HG02981 (cell line): ENCODE data around the gene COX7A1.

Source experiments
- ATAC-seq: cut with Tn5 transposase; IDR thresholded peaks from one replicate; pipeline ENCODE4 v1.9.1; 2021; ENCODE audit warnings: mild to moderate bottlenecking, moderate library complexity; ENCODE audit not compliant: unreplicated experiment

Gene COX7A1

GRCh38 chr19:36113425-36113824, 38.8 kb downstream of the COX7A1 start:
- ATAC-seq = no peak

- ATAC-seq = no peak
Measured at GRCh38 chr19:36112678-36113077, 39.6 kb downstream of the COX7A1 start.

DNA sequence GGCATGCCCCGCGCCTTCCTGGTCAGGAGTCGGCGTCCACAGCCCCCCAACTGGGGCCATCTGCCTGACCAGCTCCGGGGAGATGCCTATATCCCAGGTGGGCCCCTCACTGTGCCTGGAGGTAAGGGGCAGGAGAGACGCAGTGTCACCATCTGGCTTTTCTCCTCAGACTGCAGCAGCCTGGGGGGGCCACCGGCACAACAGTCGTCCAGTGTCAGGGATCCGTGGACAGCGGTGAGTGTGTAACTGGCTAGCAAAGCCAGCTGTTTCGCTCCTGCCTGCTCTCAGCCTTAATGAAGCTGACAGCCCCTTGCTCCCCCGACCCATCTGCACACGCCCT, 41.1 kb downstream of the COX7A1 start:
- no peak for ATAC-seq

DNA sequence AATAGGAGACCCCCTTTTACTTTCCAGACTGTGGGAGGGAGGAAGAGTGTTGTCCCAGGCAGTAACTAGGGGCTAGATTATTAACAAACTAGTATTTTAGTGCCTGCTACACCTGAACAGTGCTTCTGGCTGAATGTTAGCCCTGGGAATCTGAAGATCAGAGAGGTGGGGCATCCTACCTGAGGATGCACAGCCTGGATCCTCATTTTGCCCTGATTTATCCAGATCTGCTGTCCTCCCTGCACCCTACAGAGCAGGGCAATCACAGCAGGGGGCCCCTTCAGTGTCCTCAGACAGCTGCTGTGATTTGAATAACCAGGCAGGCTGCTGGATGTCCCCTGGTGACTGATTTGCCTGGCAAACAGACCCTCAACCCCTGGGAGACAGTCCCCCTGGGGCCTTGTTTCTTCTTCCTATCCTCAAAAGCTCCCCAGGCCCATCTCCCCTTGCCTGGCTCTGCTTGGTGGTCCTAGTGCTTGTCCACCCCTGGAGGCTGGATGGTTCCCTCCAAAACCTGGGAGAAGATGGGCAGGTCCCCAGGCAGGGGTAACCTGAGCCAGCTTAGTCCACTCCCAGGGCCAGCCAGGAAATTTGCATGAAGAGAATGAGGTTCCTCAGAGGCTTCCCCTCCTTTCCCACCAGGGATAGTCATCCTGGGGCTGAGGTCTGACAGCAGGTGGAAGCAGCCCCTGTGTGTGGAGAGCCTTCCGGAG, 41.6 kb downstream of the COX7A1 start, which contains the start of gene OVOL3:
Gene OVOL3, plus strand, starts transcription at position 657 of the 713 bp plus-strand sequence. CDS start 60 bp downstream, outside the sequence.
- ATAC-seq = no peak

- ATAC-seq = no peak
Measured at GRCh38 chr19:36108684-36109083, 43.6 kb downstream of the COX7A1 start.

DNA sequence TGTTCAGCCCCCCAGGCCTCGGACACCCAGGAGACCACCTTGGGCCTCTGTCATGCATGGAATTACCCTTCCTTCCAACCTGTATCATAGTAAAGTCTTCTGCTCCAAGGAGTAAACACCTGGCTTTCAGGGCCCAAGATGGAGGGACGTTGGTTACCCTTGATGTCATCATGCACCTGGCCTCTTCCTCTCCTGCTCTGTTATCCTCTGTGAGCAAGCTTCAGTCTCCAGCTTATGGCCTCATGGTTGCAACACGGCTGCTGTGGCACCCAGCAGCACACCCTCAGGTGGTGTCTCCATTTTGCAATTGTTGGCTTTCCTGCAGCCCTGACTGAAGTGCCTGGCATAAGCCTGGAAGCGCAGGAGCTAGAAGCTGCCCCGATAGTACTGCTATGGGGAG, 45.3 kb downstream of the COX7A1 start:
- no peak for ATAC-seq

- ATAC-seq = no peak
Measured at GRCh38 chr19:36106441-36106840, 45.8 kb downstream of the COX7A1 start.

DNA sequence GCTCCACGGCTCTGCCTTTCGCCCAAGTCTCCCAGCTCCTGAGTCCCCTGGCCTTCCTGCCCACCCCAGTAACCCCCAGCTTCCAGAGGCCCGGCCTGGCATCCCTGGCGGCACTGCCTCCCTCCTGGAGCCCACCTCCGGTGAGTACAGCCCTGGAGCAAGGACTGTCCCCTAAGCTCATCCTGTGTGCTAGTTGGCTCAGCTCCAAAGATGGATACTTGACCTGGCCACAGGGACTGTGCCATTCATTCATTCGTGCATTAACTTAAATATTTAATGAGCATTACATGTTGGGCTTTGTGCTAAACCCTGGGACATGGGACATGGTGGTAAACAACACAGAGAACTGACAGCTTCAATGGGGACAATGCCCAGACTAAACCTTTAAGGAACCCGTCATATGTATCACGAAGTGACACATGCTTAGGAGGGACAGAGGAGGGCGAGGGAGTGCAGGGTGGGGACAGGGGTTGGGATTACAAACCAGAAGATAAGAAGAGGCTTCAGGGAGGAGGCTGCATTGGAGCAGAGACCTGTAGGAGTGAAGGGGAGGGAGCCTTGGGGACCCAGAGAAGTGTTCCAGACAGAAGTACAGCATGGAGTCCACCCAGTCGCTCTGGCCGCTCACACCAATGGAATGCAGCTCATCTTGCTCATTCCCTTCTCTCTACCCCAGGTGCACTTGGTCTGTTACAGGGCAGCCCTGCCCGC, 48.2 kb downstream of the COX7A1 start:
- no peak for ATAC-seq

DNA sequence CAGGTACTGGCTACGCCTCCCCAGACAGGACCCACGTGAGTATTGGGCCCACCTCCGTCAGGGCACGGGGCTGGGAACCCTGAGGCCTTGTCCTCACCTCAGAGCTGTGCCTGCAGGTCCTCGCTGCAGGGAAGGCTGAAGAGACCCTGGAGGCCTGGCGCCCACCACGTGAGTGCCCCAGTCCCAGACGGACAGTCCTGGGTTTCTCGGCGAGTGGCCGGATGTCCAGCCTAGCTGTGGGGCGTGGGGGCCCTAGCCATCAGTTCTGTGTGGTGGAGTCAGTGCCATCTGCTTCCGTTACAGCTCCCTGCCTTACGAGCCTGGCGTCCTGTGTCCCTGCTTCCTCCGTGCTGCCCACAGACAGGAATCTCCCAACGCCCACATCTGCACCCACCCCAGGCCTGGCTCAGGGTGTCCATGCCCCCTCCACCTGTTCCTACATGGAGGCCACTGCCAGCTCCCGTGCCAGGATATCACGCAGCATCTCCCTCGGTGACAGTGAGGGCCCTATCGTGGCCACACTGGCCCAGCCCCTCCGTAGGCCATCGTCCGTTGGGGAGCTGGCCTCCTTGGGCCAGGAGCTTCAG, 49.1 kb downstream of the COX7A1 start:
- no peak for ATAC-seq

- no peak for ATAC-seq
Measured at GRCh38 chr19:36101550-36102327, 50.5 kb downstream of the COX7A1 start.
